Uterus (tissue), 4 donors: ENCODE data around the gene SHMT1. TPM values are rescaled to one million over a fixed set of nuclear protein-coding genes. Genes with fewer than 3 reads are reported as not detected.
"Not testable (repeated sequence)": the region's sequence is repeated elsewhere in the genome, so short reads cannot be mapped to it uniquely, and the experiment has no call there.

Source experiments
- DNase-seq, 2 donors: peaks; one replicate each; pipeline ENCODE4 v3.0.0-alpha.2; 2019 to 2020
- H3K27ac ChIP-seq, 2 donors: fragments of 200-600 bp; sonication (generic); 1 replicate in 1 of 2; 2 replicates in 1 of 2; pipeline ENCODE4 v1.5.1; 2016 to 2018
- H3K27me3 ChIP-seq, 2 donors: fragments of 200-600 bp; sonication (generic); one replicate each; pipeline ENCODE4 v1.5.1; 2018 to 2019; ENCODE audit warnings: control low read depth in 1 of 2
- H3K36me3 ChIP-seq, 2 donors: fragments of 200-600 bp; sonication (generic); one replicate each; pipeline ENCODE4 v1.5.1; 2019; ENCODE audit warnings: control low read depth in 1 of 2
- H3K4me1 ChIP-seq, 2 donors: fragments of 200-600 bp; sonication (generic); one replicate each; pipeline ENCODE4 v1.5.1; 2018 to 2019; ENCODE audit warnings: control low read depth in 1 of 2
- H3K4me3 ChIP-seq, 2 donors: fragments of 200-600 bp; sonication (generic); 1 replicate in 1 of 2; 2 replicates in 1 of 2; pipeline ENCODE4 v1.5.1; 2018 to 2019; ENCODE audit warnings: mild to moderate bottlenecking in 1 of 2
- H3K9me3 ChIP-seq, 2 donors: fragments of 200-600 bp; sonication (generic); one replicate each; pipeline ENCODE4 v1.5.1; 2019; ENCODE audit warnings: control low read depth in 1 of 2
- POLR2A ChIP-seq, 2 donors: fragments of 450-650 bp; IDR thresholded peaks; one replicate each; pipeline ENCODE4 v1.6.1; 2016; ENCODE audit warnings: antibody characterized with exemption in 2 of 2, mild to moderate bottlenecking in 1 of 2, moderate library complexity in 1 of 2
- intact Hi-C: fragments of 100-400 bp; cut with DNase I; formaldehyde crosslinking; loops from one replicate; pipeline ENCODE4 v1.15.1; 2023; ENCODE audit warnings: low total_unique reads
- total RNA-seq, 4 donors: library from RNA; depleted of rRNA in 3 of 4; stranded (reverse); fragments of >200 nt in 3 of 4; gene quantifications; one replicate each; pipeline versions ENCODE4 v1.1.0 to v1.2.4, GENCODE V29; 2014 to 2023
- TF ChIP-seq, protein P1 (sequence below), 4 experiments: fragments of 200-600 bp in 2 of 4; fragments of 450-650 bp in 2 of 4; sonication (generic) in 2 of 4; IDR thresholded peaks; one replicate each; pipeline ENCODE4 v1.5.1; 2016 to 2019; ENCODE audit warnings: antibody characterized with exemption in 4 of 4, mild to moderate bottlenecking in 2 of 4, moderate library complexity in 1 of 4
- donor health status: DM: yes; HTN: yes; CAD: no.

SHMT1 gene
- total RNA-seq, 4 donors from 2014 or later, result 10.9 to 35.9 (median 31.5) TPM

DNA sequence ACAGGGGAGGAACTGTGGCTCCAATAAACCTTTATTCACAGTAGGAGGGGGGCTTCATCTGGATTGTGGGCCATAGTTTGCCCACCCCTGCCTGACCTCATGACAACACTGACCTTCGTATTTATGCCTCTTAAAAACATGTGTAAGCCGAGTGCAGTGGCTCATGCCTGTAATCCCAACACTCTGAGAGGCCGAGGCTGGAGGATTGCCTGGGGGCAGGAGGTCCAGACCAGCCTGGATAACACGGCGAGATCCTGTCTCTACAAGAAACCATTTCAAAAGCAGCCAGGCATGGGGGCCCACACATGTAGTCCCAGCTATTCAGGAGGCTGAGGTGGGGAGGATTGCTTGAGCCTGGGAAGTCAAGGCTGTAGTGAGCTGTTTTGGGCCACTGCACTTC, 24.2 kb upstream of the SHMT1 start:
- H3K4me3 ChIP-seq, H3K9me3 ChIP-seq, H3K4me1 ChIP-seq, H3K36me3 ChIP-seq, H3K27ac ChIP-seq, DNase-seq, intact Hi-C loops, H3K27me3 ChIP-seq: not testable (repeated sequence)

DNA sequence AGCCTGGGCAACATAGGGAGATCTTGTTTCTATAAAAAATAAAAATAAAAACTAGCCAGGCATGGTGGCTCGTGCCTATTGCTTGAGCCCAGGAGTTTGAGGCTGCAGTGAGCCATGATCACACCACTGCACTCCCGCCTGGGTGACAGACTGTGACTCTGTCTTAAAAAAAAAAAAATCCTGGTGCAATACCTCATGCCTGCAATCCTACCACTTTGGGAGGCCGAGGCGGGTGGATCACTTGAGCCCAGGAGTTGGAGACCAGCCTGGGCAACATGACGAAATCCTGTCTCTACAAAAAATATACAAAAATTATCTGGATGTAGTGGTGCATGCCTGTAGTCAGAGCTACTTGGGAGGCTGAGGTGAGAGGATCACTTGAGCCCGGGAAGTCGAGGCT, 20.9 kb upstream of the SHMT1 start:
- H3K4me1 ChIP-seq, H3K27ac ChIP-seq, H3K27me3 ChIP-seq, H3K36me3 ChIP-seq, H3K4me3 ChIP-seq, H3K9me3 ChIP-seq, intact Hi-C loops, DNase-seq: not testable (repeated sequence)

DNA sequence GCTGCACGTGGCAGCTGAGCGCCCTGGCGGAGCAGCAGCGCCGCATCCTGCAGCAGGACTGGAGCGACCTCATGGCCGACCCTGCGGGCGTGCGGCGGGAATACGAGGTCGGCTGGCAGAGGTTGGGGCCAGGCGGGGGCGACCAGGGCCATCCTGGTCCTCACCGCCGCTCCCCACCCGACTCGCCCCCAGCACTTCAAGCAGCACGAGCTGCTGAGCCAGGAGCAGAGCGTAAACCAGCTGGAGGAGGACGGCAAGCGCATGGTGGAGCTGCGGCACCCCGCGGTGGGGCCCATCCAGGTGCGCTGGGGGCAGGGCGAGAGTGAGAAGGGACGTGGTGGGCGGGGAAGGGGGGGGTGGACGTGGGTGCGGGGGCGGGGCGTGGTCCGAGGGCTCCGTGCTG, 19.7 kb upstream of the SHMT1 start:
- H3K36me3 ChIP-seq, DNase-seq, H3K4me1 ChIP-seq, H3K9me3 ChIP-seq, H3K27ac ChIP-seq, intact Hi-C loops, H3K4me3 ChIP-seq, H3K27me3 ChIP-seq: not testable (repeated sequence)

DNA sequence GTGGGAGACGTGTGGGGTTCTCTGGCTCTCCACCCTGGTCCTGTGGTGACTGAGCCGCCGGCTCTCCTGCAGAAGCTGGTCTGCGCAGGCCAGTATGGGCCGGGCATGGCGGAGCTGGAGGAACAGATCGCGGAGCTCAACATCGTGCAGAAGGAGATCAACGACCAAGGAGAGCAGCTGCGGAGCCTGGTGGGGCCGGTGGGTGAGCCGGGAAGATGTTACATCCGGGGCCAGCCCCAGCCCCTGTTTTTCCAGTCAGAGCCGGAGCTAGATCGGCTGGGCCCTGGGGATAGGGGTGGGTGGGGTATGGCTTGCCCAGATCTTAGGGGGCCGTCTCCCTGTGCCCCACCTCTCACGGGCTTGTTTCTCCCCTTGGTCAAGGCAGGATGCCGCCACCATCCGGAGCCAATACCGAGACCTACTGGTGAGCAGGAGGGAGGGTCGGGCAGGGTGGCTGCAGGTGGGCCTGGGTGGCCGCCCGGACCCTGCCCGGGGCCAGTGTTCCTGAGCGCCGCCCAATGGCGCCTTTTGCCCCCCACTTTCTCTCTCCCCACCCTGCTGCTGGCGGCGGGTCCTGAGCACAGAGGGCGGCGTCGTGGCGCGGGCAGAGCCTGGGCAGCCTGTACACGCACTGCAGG, 19.2 kb upstream of the SHMT1 start:
- Histone ChIP-seq H3K4me1 (peaks cover 0 to 5% of the 10 kb centered on the region in 2 donors), H3K27me3 (no peaks in the 10 kb centered on the region), H3K36me3 (no peaks in the 10 kb centered on the region), H3K27ac (no peak overlapping the region), H3K9me3 (no peaks in the 10 kb centered on the region), H3K4me3 (no peak overlapping the region)
- intact Hi-C loops, result no loop called here
- no peak for TF ChIP-seq POLR2A (IDR thresholded peaks at IDR 0.05)
- TF ChIP-seq, protein P1, sequence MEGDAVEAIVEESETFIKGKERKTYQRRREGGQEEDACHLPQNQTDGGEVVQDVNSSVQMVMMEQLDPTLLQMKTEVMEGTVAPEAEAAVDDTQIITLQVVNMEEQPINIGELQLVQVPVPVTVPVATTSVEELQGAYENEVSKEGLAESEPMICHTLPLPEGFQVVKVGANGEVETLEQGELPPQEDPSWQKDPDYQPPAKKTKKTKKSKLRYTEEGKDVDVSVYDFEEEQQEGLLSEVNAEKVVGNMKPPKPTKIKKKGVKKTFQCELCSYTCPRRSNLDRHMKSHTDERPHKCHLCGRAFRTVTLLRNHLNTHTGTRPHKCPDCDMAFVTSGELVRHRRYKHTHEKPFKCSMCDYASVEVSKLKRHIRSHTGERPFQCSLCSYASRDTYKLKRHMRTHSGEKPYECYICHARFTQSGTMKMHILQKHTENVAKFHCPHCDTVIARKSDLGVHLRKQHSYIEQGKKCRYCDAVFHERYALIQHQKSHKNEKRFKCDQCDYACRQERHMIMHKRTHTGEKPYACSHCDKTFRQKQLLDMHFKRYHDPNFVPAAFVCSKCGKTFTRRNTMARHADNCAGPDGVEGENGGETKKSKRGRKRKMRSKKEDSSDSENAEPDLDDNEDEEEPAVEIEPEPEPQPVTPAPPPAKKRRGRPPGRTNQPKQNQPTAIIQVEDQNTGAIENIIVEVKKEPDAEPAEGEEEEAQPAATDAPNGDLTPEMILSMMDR (IDR thresholded peaks at IDR 0.05), result no peak
- no peak for DNase-seq

DNA sequence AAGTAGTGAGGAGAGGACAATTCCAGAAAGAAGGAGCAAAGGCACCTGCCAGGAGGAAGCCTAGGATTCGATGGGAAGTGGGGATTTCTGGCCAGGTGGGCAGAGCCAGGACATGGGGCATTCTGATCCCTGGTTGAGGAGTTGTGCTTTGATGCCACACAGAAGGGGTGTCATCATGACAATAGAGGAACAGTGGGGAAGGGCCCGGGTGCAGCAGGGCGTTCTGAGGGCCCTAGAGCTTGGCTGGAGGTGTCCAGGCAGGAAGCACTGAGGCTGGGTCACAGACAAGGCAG, 18.5 kb upstream of the SHMT1 start:
- no peak for DNase-seq
- H3K27ac ChIP-seq, result no peak overlapping the region
- no peaks in the 10 kb centered on the region for H3K9me3 ChIP-seq
- TF ChIP-seq, protein P1 (IDR thresholded peaks at IDR 0.05), result no peak
- TF ChIP-seq POLR2A (IDR thresholded peaks at IDR 0.05), result no peak
- intact Hi-C loops, result no loop called here
- H3K4me3 ChIP-seq, result no peak overlapping the region
- no peaks in the 10 kb centered on the region for H3K36me3 ChIP-seq
- peaks cover 0 to 5% of the 10 kb centered on the region in 2 donors for H3K4me1 ChIP-seq
- H3K27me3 ChIP-seq, result no peaks in the 10 kb centered on the region

DNA sequence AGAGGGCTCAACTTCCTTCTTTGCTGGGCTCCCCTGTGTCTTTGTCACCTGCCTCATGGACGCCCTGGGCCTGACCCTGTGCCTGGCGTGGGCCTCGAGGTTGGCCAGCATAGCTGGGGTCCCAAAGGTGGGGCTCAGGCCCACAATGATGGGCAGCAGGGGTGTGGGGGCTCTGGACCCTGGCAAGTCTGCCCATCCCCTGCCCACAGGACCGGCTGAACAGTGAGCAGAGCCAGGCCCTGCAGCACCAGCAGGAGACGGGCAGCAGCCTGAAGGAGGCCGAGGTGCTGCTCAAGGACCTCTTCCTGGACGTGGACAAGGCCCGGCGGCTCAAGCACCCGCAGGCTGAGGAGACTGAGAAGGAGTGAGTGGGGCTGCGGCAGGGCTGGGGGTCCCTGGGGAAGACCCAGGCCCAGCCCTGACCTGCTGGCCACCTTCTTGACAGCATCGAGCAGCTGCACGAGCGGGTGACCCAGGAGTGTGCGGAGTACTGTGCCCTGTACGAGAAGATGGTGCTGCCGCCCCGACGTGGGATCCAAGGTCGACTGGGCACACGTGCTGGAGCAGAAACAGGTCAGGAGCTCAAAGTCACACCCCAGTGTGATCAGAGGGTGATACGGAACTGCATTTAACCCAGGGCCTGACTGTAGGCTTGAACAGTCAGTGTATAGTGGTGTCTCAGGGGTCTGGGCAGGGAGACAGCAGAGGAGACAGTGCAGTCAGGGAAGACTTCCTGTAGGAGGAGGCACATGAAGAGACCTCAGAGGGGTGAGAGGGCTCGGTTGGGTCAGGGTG, 18.0 kb upstream of the SHMT1 start:
- H3K4me3 ChIP-seq, result no peak overlapping the region
- H3K27me3 ChIP-seq, result no peaks in the 10 kb centered on the region
- TF ChIP-seq, protein P1 (IDR thresholded peaks at IDR 0.05), result no peak
- no peak for TF ChIP-seq POLR2A (IDR thresholded peaks at IDR 0.05)
- H3K27ac ChIP-seq, result no peak overlapping the region
- peaks cover 0 to 5% of the 10 kb centered on the region in 2 donors for H3K4me1 ChIP-seq
- no peaks in the 10 kb centered on the region for H3K36me3 ChIP-seq
- no peaks in the 10 kb centered on the region for H3K9me3 ChIP-seq
- intact Hi-C loops, result no loop called here
- DNase-seq, result no peak
